Colonic mucosa (tissue), 4 donors: ENCODE data around the gene MCUB. TPM values are rescaled to one million over a fixed set of nuclear protein-coding genes. Genes with fewer than 3 reads are reported as not detected.

Experiments used
- DNase-seq: peaks from one replicate; pipeline ENCODE4 v3.0.0-alpha.2; 2020
- H3K27ac ChIP-seq: fragments of 200-600 bp; one replicate; pipeline ENCODE4 v1.8.0; 2021
- H3K27me3 ChIP-seq: fragments of 200-600 bp; one replicate; pipeline ENCODE4 v1.8.0; 2021
- H3K36me3 ChIP-seq: fragments of 200-600 bp; one replicate; pipeline ENCODE4 v1.8.0; 2021
- H3K4me1 ChIP-seq: fragments of 200-600 bp; one replicate; pipeline ENCODE4 v1.8.0; 2021; ENCODE audit warnings: mild to moderate bottlenecking
- H3K4me3 ChIP-seq: fragments of 200-600 bp; one replicate; pipeline ENCODE4 v1.8.0; 2021
- H3K9ac ChIP-seq, 2 donors: one replicate each; pipeline ENCODE4 v1.7.0; 2013; ENCODE audit warnings: control low read depth in 2 of 2, low read depth in 2 of 2, low read length in 2 of 2
- H3K9me3 ChIP-seq: fragments of 200-600 bp; one replicate; pipeline ENCODE4 v1.8.0; 2021
- intact Hi-C: fragments of 100-400 bp; cut with DNase I; formaldehyde crosslinking; loops from one replicate; pipeline ENCODE4 v1.14.1; 2022
- total RNA-seq, 2 donors: library from RNA; stranded (reverse); fragmentation: NEBNext Ultra II Directional in 1 of 2; extraction: Animal tissue kit (Norgen Biotek cat#: 25700) in 1 of 2; gene quantifications; one replicate each; pipeline ENCODE4 v1.2.1, GENCODE V29; 2021
- TF ChIP-seq, protein P1 (sequence below): fragments of 200-600 bp; IDR thresholded peaks from one replicate; pipeline ENCODE4 v1.8.0; 2022; ENCODE audit warnings: antibody characterized with exemption, mild to moderate bottlenecking
- donor health status: healthy.
- donor health status: DM: no; HTN: no; CAD: no.
- donor health status: DM: no; HTN: no; CAD: no.

The MCUB gene
- total RNA-seq, 2 donors from 2014 or later = 10.4 to 11.7 TPM

GRCh38 chr4:109671350-109671749 lies 111.3 kb downstream of the MCUB start:
- no peak for DNase-seq
- Histone ChIP-seq H3K27ac (no peak overlapping the region), H3K4me3 (no peak overlapping the region), H3K36me3 (no peaks in the 10 kb centered on the region), H3K4me1 (no peaks in the 10 kb centered on the region), H3K9ac (no peak overlapping the region), H3K9me3 (no peaks in the 10 kb centered on the region), H3K27me3 (no peaks in the 10 kb centered on the region)
- intact Hi-C loops = no loop called here
- TF ChIP-seq, protein P1, sequence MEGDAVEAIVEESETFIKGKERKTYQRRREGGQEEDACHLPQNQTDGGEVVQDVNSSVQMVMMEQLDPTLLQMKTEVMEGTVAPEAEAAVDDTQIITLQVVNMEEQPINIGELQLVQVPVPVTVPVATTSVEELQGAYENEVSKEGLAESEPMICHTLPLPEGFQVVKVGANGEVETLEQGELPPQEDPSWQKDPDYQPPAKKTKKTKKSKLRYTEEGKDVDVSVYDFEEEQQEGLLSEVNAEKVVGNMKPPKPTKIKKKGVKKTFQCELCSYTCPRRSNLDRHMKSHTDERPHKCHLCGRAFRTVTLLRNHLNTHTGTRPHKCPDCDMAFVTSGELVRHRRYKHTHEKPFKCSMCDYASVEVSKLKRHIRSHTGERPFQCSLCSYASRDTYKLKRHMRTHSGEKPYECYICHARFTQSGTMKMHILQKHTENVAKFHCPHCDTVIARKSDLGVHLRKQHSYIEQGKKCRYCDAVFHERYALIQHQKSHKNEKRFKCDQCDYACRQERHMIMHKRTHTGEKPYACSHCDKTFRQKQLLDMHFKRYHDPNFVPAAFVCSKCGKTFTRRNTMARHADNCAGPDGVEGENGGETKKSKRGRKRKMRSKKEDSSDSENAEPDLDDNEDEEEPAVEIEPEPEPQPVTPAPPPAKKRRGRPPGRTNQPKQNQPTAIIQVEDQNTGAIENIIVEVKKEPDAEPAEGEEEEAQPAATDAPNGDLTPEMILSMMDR = no peak

- intact Hi-C loops = no loop called here
These were observed 112.3 kb downstream of the MCUB start for GRCh38 chr4:109672169-109672930.

GRCh38 chr4:109673303-109673702 lies 113.3 kb downstream of the MCUB start:
- DNase-seq = no peak
- TF ChIP-seq, protein P1 = no peak
- H3K27ac ChIP-seq = no peak overlapping the region
- H3K4me3 ChIP-seq = no peak overlapping the region
- no peaks in the 10 kb centered on the region for H3K9me3 ChIP-seq
- H3K9ac ChIP-seq = no peak overlapping the region
- no peaks in the 10 kb centered on the region for H3K4me1 ChIP-seq
- no peaks in the 10 kb centered on the region for H3K27me3 ChIP-seq
- H3K36me3 ChIP-seq = no peaks in the 10 kb centered on the region
- intact Hi-C loops = no loop called here

More at GRCh38 chr4:109672169-109672930, 112.3 kb downstream of the MCUB start:
- Histone ChIP-seq H3K9ac (no peak overlapping the region), H3K4me1 (no peaks in the 10 kb centered on the region), H3K27me3 (no peaks in the 10 kb centered on the region), H3K27ac (no peak overlapping the region), H3K36me3 (no peaks in the 10 kb centered on the region), H3K9me3 (no peaks in the 10 kb centered on the region), H3K4me3 (no peak overlapping the region)
- TF ChIP-seq, protein P1 = no peak
- DNase-seq = no peak

DNA sequence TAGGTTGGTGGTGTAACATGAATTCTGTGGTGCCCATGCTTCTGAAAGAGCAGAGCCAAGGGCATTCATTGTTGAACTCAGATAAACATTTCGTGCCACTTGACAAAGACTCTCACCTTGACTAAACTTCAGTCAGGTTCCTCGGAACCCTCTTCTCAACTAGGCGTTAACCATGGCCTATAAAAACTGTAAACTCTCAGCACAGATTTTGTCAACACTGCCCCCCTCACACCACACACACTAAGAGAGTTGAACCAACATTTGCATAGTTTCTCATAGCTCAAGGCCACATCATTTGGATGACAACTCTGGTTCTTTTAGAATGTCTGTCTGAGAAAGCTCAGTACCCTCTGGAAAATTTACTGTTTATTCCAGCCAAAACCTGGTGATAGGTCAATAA lies 115.1 kb downstream of the MCUB start:
- Histone ChIP-seq H3K9me3 (no peaks in the 10 kb centered on the region), H3K4me1 (no peaks in the 10 kb centered on the region), H3K27me3 (no peaks in the 10 kb centered on the region), H3K36me3 (no peaks in the 10 kb centered on the region), H3K27ac (no peak overlapping the region), H3K4me3 (no peak overlapping the region), H3K9ac (no peak overlapping the region)
- intact Hi-C loops = no loop called here
- TF ChIP-seq, protein P1 = no peak
- DNase-seq = no peak

- no peaks in the 10 kb centered on the region for H3K36me3 ChIP-seq
- no peak overlapping the region for H3K27ac ChIP-seq
- TF ChIP-seq, protein P1 = no peak
- no peak for DNase-seq
- no peak overlapping the region for H3K4me3 ChIP-seq
- intact Hi-C loops = no loop called here
- no peaks in the 10 kb centered on the region for H3K27me3 ChIP-seq
- H3K9me3 ChIP-seq = no peaks in the 10 kb centered on the region
- no peak overlapping the region for H3K9ac ChIP-seq
- no peaks in the 10 kb centered on the region for H3K4me1 ChIP-seq
These were observed 115.8 kb downstream of the MCUB start for GRCh38 chr4:109675843-109676242.
